ENCODE data around the gene ALDH1B1.
"Not testable (repeated sequence)": the region's sequence is repeated elsewhere in the genome, so short reads cannot be mapped to it uniquely, and the experiment has no call there.

Gene ALDH1B1

GRCh38 chr9:38388283-38389223 is 3.9 kb upstream of the ALDH1B1 start:
- FAIRE-seq: no peak

- FAIRE-seq: no peak
Measured at GRCh38 chr9:38389313-38389712, 3.2 kb upstream of the ALDH1B1 start.

- FAIRE-seq: no peak
Measured at GRCh38 chr9:38390442-38390841, 2.1 kb upstream of the ALDH1B1 start.

GRCh38 chr9:38390851-38391250 is 1.7 kb upstream of the ALDH1B1 start:
- FAIRE-seq: no peak

- no peak for FAIRE-seq
Measured at GRCh38 chr9:38391278-38392118, 1.0 kb upstream of the ALDH1B1 start.

GRCh38 chr9:38393128-38393796 is 760 bp downstream of the ALDH1B1 start:
- no peak for FAIRE-seq

- FAIRE-seq: no peak
Measured at GRCh38 chr9:38394416-38394815, 1.9 kb downstream of the ALDH1B1 start.

GRCh38 chr9:38395653-38396370 is 3.3 kb downstream of the ALDH1B1 start:
- FAIRE-seq: no peak

GRCh38 chr9:38396371-38396671 is 3.8 kb downstream of the ALDH1B1 start:
- FAIRE-seq: no peak

GRCh38 chr9:38399191-38399590 is 6.7 kb downstream of the ALDH1B1 start:
- FAIRE-seq: not testable (repeated sequence)

GRCh38 chr9:38401994-38402393 is 9.5 kb downstream of the ALDH1B1 start:
- no peak for FAIRE-seq

GRCh38 chr9:38404314-38404713 is 11.8 kb downstream of the ALDH1B1 start:
- FAIRE-seq: no peak

GRCh38 chr9:38405785-38406184 is 13.3 kb downstream of the ALDH1B1 start:
- no peak for FAIRE-seq

GRCh38 chr9:38406476-38407186 is 14.1 kb downstream of the ALDH1B1 start:
- no peak for FAIRE-seq

- no peak for FAIRE-seq
Measured at GRCh38 chr9:38408719-38409118, 16.2 kb downstream of the ALDH1B1 start.

- FAIRE-seq: no peak
Measured at GRCh38 chr9:38412751-38413150, 20.2 kb downstream of the ALDH1B1 start.

GRCh38 chr9:38413283-38413682 is 20.8 kb downstream of the ALDH1B1 start:
- FAIRE-seq: no peak

- FAIRE-seq: no peak
Measured at GRCh38 chr9:38414040-38414723, 21.7 kb downstream of the ALDH1B1 start.

GRCh38 chr9:38415856-38416255 is 23.4 kb downstream of the ALDH1B1 start:
- no peak for FAIRE-seq

- no peak for FAIRE-seq
Measured at GRCh38 chr9:38416461-38416860, 24.0 kb downstream of the ALDH1B1 start.
